ENCODE results near the gene PDE8B. TPM values are rescaled to one million over a fixed set of nuclear protein-coding genes. Genes with fewer than 3 reads are reported as not detected.

PDE8B gene
- under 1 TPM in 1 of 2 experiments, not detected in 1; 0.68 TPM for total RNA-seq

- peak within 1 kb of the TSS; percentile 68 for H3K4me3 Mint-ChIP-seq
- H3K9me3 Mint-ChIP-seq (ENCODE audit: low read depth) = no peaks in the 10 kb centered on the region
- peaks cover 11% of the 10 kb centered on the region for H3K4me1 Mint-ChIP-seq
- no peak for DNase-seq
- ATAC-seq = peak; percentile 70
- CTCF ChIA-PET = interaction anchor here (1.4 kb wide), 1 partner anchor 31 kb away, joined by 5 read pairs; no protein-coding TSS in a partner anchor
- peaks cover 67% of the 10 kb centered on the region for H3K27me3 Mint-ChIP-seq
- H3K36me3 Mint-ChIP-seq = no peaks in the 10 kb centered on the region
- H3K27ac Mint-ChIP-seq = no peak within 1 kb of the TSS
These were observed at the start of gene PDE8B for GRCh38 chr5:77210091-77210963. TSS of gene PDE8B (plus strand) at chr5:77210680. CDS start at chr5:77210926, 246 bp downstream.

- H3K27ac Mint-ChIP-seq = no peak overlapping the region
- ATAC-seq (no peak), DNase-seq (no peak)
- H3K4me1 Mint-ChIP-seq = no peaks in the 10 kb centered on the region
- no peaks in the 10 kb centered on the region for H3K9me3 Mint-ChIP-seq (ENCODE audit: low read depth)
- no peak overlapping the region for H3K4me3 Mint-ChIP-seq
- CTCF ChIA-PET = no interaction called here
- no peaks in the 10 kb centered on the region for H3K36me3 Mint-ChIP-seq
- H3K27me3 Mint-ChIP-seq = peaks cover 13% of the 10 kb centered on the region
These were observed 47.0 kb upstream of the PDE8B start for GRCh38 chr5:77163453-77163852.

GRCh38 chr5:77167063-77167462, 43.4 kb upstream of the PDE8B start:
- H3K27me3 Mint-ChIP-seq = peaks cover 23% of the 10 kb centered on the region
- no peak for ATAC-seq
- no peaks in the 10 kb centered on the region for H3K9me3 Mint-ChIP-seq (ENCODE audit: low read depth)
- no peak for DNase-seq
- no peaks in the 10 kb centered on the region for H3K36me3 Mint-ChIP-seq
- H3K27ac Mint-ChIP-seq = no peak overlapping the region
- H3K4me3 Mint-ChIP-seq = no peak overlapping the region
- no peaks in the 10 kb centered on the region for H3K4me1 Mint-ChIP-seq
- CTCF ChIA-PET = no interaction called here

- H3K9me3 Mint-ChIP-seq (ENCODE audit: low read depth) = no peaks in the 10 kb centered on the region
- DNase-seq = no peak
- H3K4me3 Mint-ChIP-seq = no peak overlapping the region
- no peak overlapping the region for H3K27ac Mint-ChIP-seq
- ATAC-seq = no peak
- H3K36me3 Mint-ChIP-seq = no peaks in the 10 kb centered on the region
- H3K27me3 Mint-ChIP-seq = peaks cover 22% of the 10 kb centered on the region
- no peaks in the 10 kb centered on the region for H3K4me1 Mint-ChIP-seq
- CTCF ChIA-PET = no interaction called here
These were observed 42.8 kb upstream of the PDE8B start for GRCh38 chr5:77167695-77168121.

GRCh38 chr5:77168161-77168878, 42.2 kb upstream of the PDE8B start:
- Mint-ChIP-seq H3K27ac (no peak overlapping the region), H3K36me3 (no peaks in the 10 kb centered on the region), H3K27me3 (peaks cover 20% of the 10 kb centered on the region), H3K4me1 (no peaks in the 10 kb centered on the region), H3K9me3 (ENCODE audit: low read depth) (no peaks in the 10 kb centered on the region), H3K4me3 (no peak overlapping the region)
- ATAC-seq = no peak
- DNase-seq = no peak
- CTCF ChIA-PET = no interaction called here

GRCh38 chr5:77168879-77169244, 41.6 kb upstream of the PDE8B start:
- ATAC-seq (no peak), DNase-seq (no peak)
- Mint-ChIP-seq H3K27me3 (peaks cover 17% of the 10 kb centered on the region), H3K4me3 (no peak overlapping the region), H3K9me3 (ENCODE audit: low read depth) (no peaks in the 10 kb centered on the region), H3K4me1 (no peaks in the 10 kb centered on the region), H3K27ac (no peak overlapping the region), H3K36me3 (no peaks in the 10 kb centered on the region)
- CTCF ChIA-PET = no interaction called here

- ATAC-seq (no peak), DNase-seq (no peak)
- Mint-ChIP-seq H3K36me3 (no peaks in the 10 kb centered on the region), H3K9me3 (ENCODE audit: low read depth) (no peaks in the 10 kb centered on the region), H3K4me1 (no peaks in the 10 kb centered on the region), H3K27ac (no peak overlapping the region), H3K27me3 (peaks cover 17% of the 10 kb centered on the region), H3K4me3 (no peak overlapping the region)
- CTCF ChIA-PET = no interaction called here
These were observed 40.1 kb upstream of the PDE8B start for GRCh38 chr5:77170196-77170890.

- Mint-ChIP-seq H3K27me3 (peaks cover 17% of the 10 kb centered on the region), H3K4me3 (no peak overlapping the region), H3K9me3 (ENCODE audit: low read depth) (no peaks in the 10 kb centered on the region), H3K4me1 (no peaks in the 10 kb centered on the region), H3K36me3 (no peaks in the 10 kb centered on the region), H3K27ac (no peak overlapping the region)
- CTCF ChIA-PET = no interaction called here
- DNase-seq (no peak), ATAC-seq (no peak)
These were observed 39.2 kb upstream of the PDE8B start for GRCh38 chr5:77171141-77171910.

GRCh38 chr5:77172713-77173328, 37.7 kb upstream of the PDE8B start:
- no peak overlapping the region for H3K27ac Mint-ChIP-seq
- H3K36me3 Mint-ChIP-seq = no peaks in the 10 kb centered on the region
- DNase-seq (no peak), ATAC-seq (no peak)
- H3K9me3 Mint-ChIP-seq (ENCODE audit: low read depth) = no peaks in the 10 kb centered on the region
- no peaks in the 10 kb centered on the region for H3K4me1 Mint-ChIP-seq
- peaks cover 21% of the 10 kb centered on the region for H3K27me3 Mint-ChIP-seq
- no peak overlapping the region for H3K4me3 Mint-ChIP-seq
- CTCF ChIA-PET = no interaction called here

GRCh38 chr5:77174526-77174925, 36.0 kb upstream of the PDE8B start:
- no peaks in the 10 kb centered on the region for H3K36me3 Mint-ChIP-seq
- no peaks in the 10 kb centered on the region for H3K4me1 Mint-ChIP-seq
- CTCF ChIA-PET = interaction anchor here (1.2 kb wide), 1 partner anchor 30 kb away, joined by 3 read pairs; no protein-coding TSS in a partner anchor
- no peak for ATAC-seq
- no peak overlapping the region for H3K27ac Mint-ChIP-seq
- DNase-seq = no peak
- peaks cover 28% of the 10 kb centered on the region for H3K27me3 Mint-ChIP-seq
- H3K4me3 Mint-ChIP-seq = no peak overlapping the region
- no peaks in the 10 kb centered on the region for H3K9me3 Mint-ChIP-seq (ENCODE audit: low read depth)

- no peak for ATAC-seq
- CTCF ChIA-PET = interaction anchor here (1.2 kb wide), 1 partner anchor 31 kb away, joined by 3 read pairs; no protein-coding TSS in a partner anchor
- Mint-ChIP-seq H3K9me3 (ENCODE audit: low read depth) (no peaks in the 10 kb centered on the region), H3K27ac (no peak overlapping the region), H3K4me3 (no peak overlapping the region), H3K27me3 (peaks cover 29% of the 10 kb centered on the region), H3K36me3 (no peaks in the 10 kb centered on the region), H3K4me1 (no peaks in the 10 kb centered on the region)
- DNase-seq = no peak
These were observed 35.2 kb upstream of the PDE8B start for GRCh38 chr5:77175231-77175630.

GRCh38 chr5:77176429-77176828, 34.1 kb upstream of the PDE8B start:
- Mint-ChIP-seq H3K27ac (no peak overlapping the region), H3K27me3 (peaks cover 34% of the 10 kb centered on the region), H3K9me3 (ENCODE audit: low read depth) (no peaks in the 10 kb centered on the region), H3K4me3 (no peak overlapping the region), H3K36me3 (no peaks in the 10 kb centered on the region), H3K4me1 (no peaks in the 10 kb centered on the region)
- no peak for ATAC-seq
- CTCF ChIA-PET = no interaction called here
- no peak for DNase-seq

- Mint-ChIP-seq H3K9me3 (ENCODE audit: low read depth) (no peaks in the 10 kb centered on the region), H3K36me3 (no peaks in the 10 kb centered on the region)
- CTCF ChIA-PET = no interaction called here
These were observed 32.9 kb upstream of the PDE8B start for GRCh38 chr5:77177576-77177975.

More at GRCh38 chr5:77177576-77177975, 32.9 kb upstream of the PDE8B start:
- Mint-ChIP-seq H3K4me1 (no peaks in the 10 kb centered on the region), H3K27me3 (peaks cover 41% of the 10 kb centered on the region), H3K4me3 (no peak overlapping the region), H3K27ac (no peak overlapping the region)
- ATAC-seq (no peak), DNase-seq (no peak)

Measured in activated CD8-positive, alpha-beta memory T cell treated with anti-CD3 and anti-CD28 coated beads, Interleukin-2, amount 10 ng/mL, durations not matched to agents 7 days and 5 days (primary cell).